Kidney capillary endothelial cell (primary cell): ENCODE data around the gene MAGIX.
"Not testable (repeated sequence)": the region's sequence is repeated elsewhere in the genome, so short reads cannot be mapped to it uniquely, and the experiment has no call there.

Experiments
- DNase-seq: peaks from one replicate; pipeline ENCODE4 v3.0.0-alpha.2; 2018; ENCODE audit warnings: low spot score

The MAGIX gene

GRCh38 chrX:49161632-49162031 lies 926 bp upstream of the MAGIX start:
- no peak for DNase-seq

- peak; percentile 66 for DNase-seq
Observed at GRCh38 chrX:49163555-49164419, 1.2 kb downstream of the MAGIX start.

GRCh38 chrX:49164589-49165360 lies 2.2 kb downstream of the MAGIX start:
- no peak for DNase-seq

GRCh38 chrX:49165901-49166881 lies 3.6 kb downstream of the MAGIX start:
- peak; percentile 52 for DNase-seq

GRCh38 chrX:49166914-49167739 lies 4.6 kb downstream of the MAGIX start:
- DNase-seq = peak; percentile 42

- no peak for DNase-seq
Observed at GRCh38 chrX:49167740-49168108, 5.2 kb downstream of the MAGIX start.

- no peak for DNase-seq
Observed at GRCh38 chrX:49171752-49172279, 9.3 kb downstream of the MAGIX start, which contains the start of gene PLP2. Gene PLP2, plus strand, starts transcription at chrX:49171898. Its CDS starts 103 bp downstream, at chrX:49172001.

GRCh38 chrX:49172280-49172780 lies 9.8 kb downstream of the MAGIX start:
- no peak for DNase-seq

- DNase-seq = not testable (repeated sequence)
Observed at GRCh38 chrX:49173544-49173943, 11.0 kb downstream of the MAGIX start.

- no peak for DNase-seq
Observed at GRCh38 chrX:49174723-49175122, 12.2 kb downstream of the MAGIX start.

GRCh38 chrX:49175435-49176274 lies 13.1 kb downstream of the MAGIX start:
- DNase-seq = no peak

GRCh38 chrX:49176421-49177326 lies 14.1 kb downstream of the MAGIX start:
- no peak for DNase-seq

GRCh38 chrX:49177338-49177833 lies 14.8 kb downstream of the MAGIX start:
- DNase-seq = no peak

- no peak for DNase-seq
Observed at GRCh38 chrX:49177873-49178480, 15.4 kb downstream of the MAGIX start.

GRCh38 chrX:49178537-49178936 lies 16.0 kb downstream of the MAGIX start:
- DNase-seq = no peak

GRCh38 chrX:49179358-49179757 lies 16.8 kb downstream of the MAGIX start:
- no peak for DNase-seq

- DNase-seq = no peak
Observed at GRCh38 chrX:49183701-49184281, 21.2 kb downstream of the MAGIX start.
